ENCODE data around the gene GLIPR2.

GLIPR2 gene

DNA sequence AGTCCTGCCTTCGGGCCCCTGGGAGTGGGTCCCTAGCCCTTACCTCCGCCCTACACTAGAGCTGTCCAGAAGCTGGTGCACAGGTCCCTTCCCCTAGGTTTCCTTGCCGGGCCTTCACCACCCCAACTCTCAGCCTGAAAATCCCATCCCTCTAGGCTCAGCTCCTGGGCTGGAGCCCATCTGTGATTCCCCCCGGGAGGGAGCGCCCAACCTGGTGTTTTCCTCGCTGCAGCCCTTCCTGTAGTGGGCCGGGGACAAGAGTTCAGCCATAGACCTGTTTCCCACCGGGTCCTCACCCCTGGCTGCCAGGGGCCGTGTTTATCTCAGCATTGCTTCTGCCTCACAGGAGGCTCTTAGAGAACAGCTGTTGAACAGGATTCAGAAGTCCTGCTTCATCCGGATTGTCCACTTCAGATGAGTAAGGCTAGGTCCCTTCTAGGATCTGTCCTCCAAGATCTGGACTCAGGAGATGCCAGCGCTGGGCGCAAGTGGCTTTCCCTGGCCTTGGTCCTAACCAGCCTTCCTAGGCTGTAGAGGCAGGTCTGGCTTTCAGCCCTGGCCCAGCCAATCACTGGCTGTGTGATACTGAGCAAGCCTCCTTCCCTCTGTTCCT lies 965 bp downstream of the GLIPR2 start:
- TF ChIP-seq, protein P1, sequence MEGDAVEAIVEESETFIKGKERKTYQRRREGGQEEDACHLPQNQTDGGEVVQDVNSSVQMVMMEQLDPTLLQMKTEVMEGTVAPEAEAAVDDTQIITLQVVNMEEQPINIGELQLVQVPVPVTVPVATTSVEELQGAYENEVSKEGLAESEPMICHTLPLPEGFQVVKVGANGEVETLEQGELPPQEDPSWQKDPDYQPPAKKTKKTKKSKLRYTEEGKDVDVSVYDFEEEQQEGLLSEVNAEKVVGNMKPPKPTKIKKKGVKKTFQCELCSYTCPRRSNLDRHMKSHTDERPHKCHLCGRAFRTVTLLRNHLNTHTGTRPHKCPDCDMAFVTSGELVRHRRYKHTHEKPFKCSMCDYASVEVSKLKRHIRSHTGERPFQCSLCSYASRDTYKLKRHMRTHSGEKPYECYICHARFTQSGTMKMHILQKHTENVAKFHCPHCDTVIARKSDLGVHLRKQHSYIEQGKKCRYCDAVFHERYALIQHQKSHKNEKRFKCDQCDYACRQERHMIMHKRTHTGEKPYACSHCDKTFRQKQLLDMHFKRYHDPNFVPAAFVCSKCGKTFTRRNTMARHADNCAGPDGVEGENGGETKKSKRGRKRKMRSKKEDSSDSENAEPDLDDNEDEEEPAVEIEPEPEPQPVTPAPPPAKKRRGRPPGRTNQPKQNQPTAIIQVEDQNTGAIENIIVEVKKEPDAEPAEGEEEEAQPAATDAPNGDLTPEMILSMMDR (IDR thresholded peaks at IDR 0.05): no peak
- Histone ChIP-seq H3K9me3 (no peaks in the 10 kb centered on the region), H3K4me3 (ENCODE audit: low read depth in 1 of 2, low read length in 1 of 2) (peak overlapping the region; percentile 85 to 99), H3K27ac (peak overlapping the region; percentile 100), H3K36me3 (peaks cover 6% of the 10 kb centered on the region), H3K4me1 (ENCODE audit: control insufficient read depth in 1 of 2, insufficient read depth in 1 of 2, low read depth in 1 of 2, low read length in 1 of 2) (peaks cover 63 to 64% of the 10 kb centered on the region in 2 experiments), H3K27me3 (no peaks in the 10 kb centered on the region)

DNA sequence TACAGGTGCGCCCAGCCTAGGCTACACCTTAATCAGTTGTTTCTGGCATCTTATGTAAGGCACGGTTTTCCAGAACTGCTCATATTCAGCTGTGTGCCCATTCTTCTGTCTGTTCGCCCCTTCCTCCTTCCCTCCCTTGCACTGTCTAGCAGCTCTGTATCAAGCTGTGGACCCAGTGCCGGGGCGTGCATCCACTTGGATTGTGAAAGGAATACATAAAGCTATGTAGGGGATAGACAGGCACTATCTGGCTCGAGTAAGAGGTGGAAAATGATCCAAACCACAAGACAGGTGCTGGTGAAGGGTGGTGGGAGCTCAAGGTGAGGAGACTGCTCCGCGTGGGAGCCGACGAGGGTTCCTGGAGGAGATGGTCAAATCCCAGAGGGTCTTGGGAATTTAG lies 2.0 kb downstream of the GLIPR2 start:
- TF ChIP-seq, protein P1 (IDR thresholded peaks at IDR 0.05): no peak
- Histone ChIP-seq H3K4me3 (ENCODE audit: low read depth in 1 of 2, low read length in 1 of 2) (peak overlapping the region; percentile 85 to 99), H3K27me3 (no peaks in the 10 kb centered on the region), H3K4me1 (ENCODE audit: control insufficient read depth in 1 of 2, insufficient read depth in 1 of 2, low read depth in 1 of 2, low read length in 1 of 2) (peaks cover 73 to 74% of the 10 kb centered on the region in 2 experiments), H3K36me3 (peaks cover 6% of the 10 kb centered on the region), H3K27ac (peak overlapping the region; percentile 100), H3K9me3 (no peaks in the 10 kb centered on the region)

DNA sequence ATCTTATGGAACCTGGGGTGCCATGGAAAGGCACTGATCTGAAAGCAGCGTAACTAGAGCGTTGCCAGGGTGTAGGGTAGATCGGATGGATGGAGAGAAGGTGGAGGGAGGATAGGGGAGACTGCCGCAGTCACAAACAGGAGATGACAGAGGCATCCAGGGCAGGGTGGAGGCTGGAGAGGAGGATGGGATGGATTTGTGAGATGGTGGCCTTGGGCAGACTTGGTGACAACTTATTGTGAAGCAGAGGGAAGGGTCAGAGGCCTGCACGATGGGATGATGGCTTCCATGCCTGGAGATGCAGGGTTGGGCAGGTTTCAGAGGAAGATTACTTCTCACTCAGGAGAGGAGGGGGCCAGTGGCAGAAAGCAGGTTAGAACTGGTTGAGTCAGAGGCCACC lies 2.4 kb downstream of the GLIPR2 start:
- Histone ChIP-seq H3K27me3 (no peaks in the 10 kb centered on the region), H3K9me3 (no peaks in the 10 kb centered on the region), H3K4me1 (ENCODE audit: control insufficient read depth in 1 of 2, insufficient read depth in 1 of 2, low read depth in 1 of 2, low read length in 1 of 2) (peaks cover 77 to 79% of the 10 kb centered on the region in 2 experiments), H3K4me3 (ENCODE audit: low read depth in 1 of 2, low read length in 1 of 2) (peak overlapping the region; percentile 85 to 99), H3K27ac (peak overlapping the region; percentile 100), H3K36me3 (peaks cover 8% of the 10 kb centered on the region)
- TF ChIP-seq, protein P1 (IDR thresholded peaks at IDR 0.05): no peak

DNA sequence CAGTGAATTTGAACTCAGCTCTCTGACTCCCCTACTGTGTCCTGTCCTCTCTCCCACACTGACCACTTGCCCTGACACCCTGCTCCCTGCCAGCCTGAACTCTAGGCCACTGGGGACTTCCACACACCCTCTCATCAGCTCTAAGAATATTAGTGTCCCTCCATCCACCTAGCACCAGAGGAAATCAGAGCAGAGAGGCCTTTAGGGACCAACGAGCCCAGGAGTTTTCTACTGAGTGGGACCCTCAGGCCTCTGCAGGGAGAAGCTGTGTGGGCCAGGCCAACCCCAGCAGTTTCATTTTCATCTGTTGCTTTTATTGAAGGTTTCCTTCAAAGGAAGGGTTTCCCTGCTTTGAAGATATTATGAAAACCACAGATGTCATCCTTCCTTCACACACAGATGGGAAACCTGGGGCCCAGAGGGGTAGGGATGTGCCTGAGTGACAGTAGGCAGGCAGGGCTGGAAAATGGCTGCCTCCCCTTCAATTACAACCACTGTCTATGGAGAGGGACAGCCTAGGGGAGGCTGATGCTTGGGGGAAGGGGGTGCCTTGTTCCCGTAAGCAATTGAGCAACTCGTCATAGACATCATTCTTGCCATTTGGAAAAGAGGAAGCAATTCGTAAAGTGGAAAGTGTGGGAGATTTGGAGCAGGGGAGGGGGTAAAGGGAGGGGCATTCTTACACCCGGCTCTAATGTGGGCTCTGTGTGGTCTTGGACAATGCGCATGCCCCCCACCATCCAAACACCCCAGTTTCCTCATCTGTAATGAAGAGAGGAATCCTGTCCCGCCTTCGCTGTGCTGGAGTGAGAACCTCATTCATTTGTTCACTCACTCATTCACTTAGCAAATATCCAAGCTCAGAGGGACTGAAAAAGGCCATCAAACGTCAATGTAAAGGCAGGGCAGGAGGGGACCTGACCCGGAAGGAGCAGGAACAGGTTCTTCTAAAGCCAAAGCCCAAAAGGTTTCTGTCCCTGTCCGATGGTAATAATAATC lies 3.9 kb downstream of the GLIPR2 start:
- Histone ChIP-seq H3K9me3 (no peaks in the 10 kb centered on the region), H3K4me3 (ENCODE audit: low read depth in 1 of 2, low read length in 1 of 2) (peak overlapping the region; percentile 85 to 99), H3K4me1 (ENCODE audit: control insufficient read depth in 1 of 2, insufficient read depth in 1 of 2, low read depth in 1 of 2, low read length in 1 of 2) (peaks cover 90 to 93% of the 10 kb centered on the region in 2 experiments), H3K36me3 (peaks cover 10% of the 10 kb centered on the region), H3K27me3 (no peaks in the 10 kb centered on the region), H3K27ac (peak overlapping the region; percentile 100)
- TF ChIP-seq, protein P1 (IDR thresholded peaks at IDR 0.05): no peak

DNA sequence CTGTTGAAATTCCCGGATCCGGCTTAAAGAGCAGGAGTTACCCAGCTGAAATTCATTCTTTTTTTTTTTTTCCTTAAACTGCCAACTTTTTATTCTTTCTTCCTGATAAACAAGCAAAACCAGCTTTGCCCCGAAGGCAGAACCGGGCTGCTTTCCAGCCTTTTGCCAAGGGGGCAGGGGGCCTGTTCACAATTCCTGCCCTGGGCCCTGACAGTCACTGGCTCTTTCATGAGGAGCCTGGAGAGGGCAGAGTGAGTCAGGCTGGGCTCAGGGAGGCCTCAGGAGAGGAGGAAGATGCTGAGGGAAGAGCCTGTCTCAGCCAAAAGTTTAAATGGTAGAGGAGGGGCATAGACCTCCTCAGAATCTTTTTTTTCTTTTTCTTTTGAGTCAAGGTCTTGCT lies 4.8 kb downstream of the GLIPR2 start:
- peak overlapping the region; percentile 100 for H3K27ac ChIP-seq
- TF ChIP-seq, protein P1 (IDR thresholded peaks at IDR 0.05): no peak

More for the DNA sequence above, 4.8 kb downstream of the GLIPR2 start:
- Histone ChIP-seq H3K9me3 (no peaks in the 10 kb centered on the region), H3K27me3 (no peaks in the 10 kb centered on the region), H3K4me3 (ENCODE audit: low read depth in 1 of 2, low read length in 1 of 2) (peak overlapping the region; percentile 85 to 99), H3K36me3 (peaks cover 13% of the 10 kb centered on the region), H3K4me1 (ENCODE audit: control insufficient read depth in 1 of 2, insufficient read depth in 1 of 2, low read depth in 1 of 2, low read length in 1 of 2) (peaks cover 90 to 94% of the 10 kb centered on the region in 2 experiments)

Data from neutrophil (primary cell).